ENCODE measurements around the gene SUSD4.

SUSD4 gene

DNA sequence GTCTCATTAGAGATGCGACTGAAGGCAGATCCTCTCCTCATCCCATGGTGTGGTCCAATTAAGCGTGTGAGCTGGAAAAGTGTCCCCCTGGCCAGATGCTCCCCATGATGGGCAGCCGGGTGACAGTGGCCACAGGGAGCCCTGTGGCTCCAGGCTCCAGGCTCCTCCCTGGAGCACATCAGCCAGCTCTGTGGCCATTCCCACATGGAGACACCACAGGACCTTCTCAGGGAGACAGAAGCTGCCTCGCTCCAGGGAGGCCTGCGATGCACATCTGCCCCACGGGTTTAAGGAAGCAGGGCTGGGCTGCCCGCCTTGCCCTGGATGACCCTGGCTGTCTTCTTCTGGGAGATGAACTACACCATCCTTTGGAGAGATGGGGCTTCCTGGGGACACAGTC lies 121.0 kb downstream of the SUSD4 start:
- TF ChIP-seq, protein P1, sequence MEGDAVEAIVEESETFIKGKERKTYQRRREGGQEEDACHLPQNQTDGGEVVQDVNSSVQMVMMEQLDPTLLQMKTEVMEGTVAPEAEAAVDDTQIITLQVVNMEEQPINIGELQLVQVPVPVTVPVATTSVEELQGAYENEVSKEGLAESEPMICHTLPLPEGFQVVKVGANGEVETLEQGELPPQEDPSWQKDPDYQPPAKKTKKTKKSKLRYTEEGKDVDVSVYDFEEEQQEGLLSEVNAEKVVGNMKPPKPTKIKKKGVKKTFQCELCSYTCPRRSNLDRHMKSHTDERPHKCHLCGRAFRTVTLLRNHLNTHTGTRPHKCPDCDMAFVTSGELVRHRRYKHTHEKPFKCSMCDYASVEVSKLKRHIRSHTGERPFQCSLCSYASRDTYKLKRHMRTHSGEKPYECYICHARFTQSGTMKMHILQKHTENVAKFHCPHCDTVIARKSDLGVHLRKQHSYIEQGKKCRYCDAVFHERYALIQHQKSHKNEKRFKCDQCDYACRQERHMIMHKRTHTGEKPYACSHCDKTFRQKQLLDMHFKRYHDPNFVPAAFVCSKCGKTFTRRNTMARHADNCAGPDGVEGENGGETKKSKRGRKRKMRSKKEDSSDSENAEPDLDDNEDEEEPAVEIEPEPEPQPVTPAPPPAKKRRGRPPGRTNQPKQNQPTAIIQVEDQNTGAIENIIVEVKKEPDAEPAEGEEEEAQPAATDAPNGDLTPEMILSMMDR (conservative IDR thresholded peaks at IDR 0.05) = no peak
- no peak overlapping the region for H3K27ac ChIP-seq

- TF ChIP-seq, protein P1 (conservative IDR thresholded peaks at IDR 0.05) = no peak
- no peak overlapping the region for H3K27ac ChIP-seq
Measured at GRCh38 chr1:223242382-223242955, 121.5 kb downstream of the SUSD4 start.

DNA sequence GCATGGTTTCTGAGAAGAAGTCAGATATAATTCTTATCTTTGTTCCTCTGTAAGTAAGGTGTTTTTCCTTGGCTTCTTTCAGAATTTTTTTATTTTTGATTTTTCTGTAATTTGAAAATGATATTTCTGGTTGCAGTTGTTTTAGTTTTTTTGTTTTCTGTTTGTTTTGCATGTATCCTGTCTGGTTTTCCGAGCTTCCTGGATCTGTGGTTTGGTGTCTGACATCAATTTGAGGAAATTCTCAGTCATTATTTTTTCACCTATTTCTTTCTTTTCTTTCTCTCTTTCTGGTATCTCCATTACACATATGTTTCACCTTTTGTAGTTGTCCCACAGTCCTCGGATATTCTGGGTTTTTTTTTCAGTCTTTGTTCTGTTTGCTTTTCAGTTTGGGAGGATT lies 123.9 kb downstream of the SUSD4 start:
- TF ChIP-seq, protein P1 (conservative IDR thresholded peaks at IDR 0.05) = no peak
- H3K27ac ChIP-seq = no peak overlapping the region

GRCh38 chr1:223235091-223235490 lies 128.9 kb downstream of the SUSD4 start:
- H3K27ac ChIP-seq = no peak overlapping the region
- TF ChIP-seq, protein P1 (conservative IDR thresholded peaks at IDR 0.05) = no peak

GRCh38 chr1:223234534-223234933 lies 129.4 kb downstream of the SUSD4 start:
- TF ChIP-seq, protein P1 (conservative IDR thresholded peaks at IDR 0.05) = no peak

GRCh38 chr1:223234170-223234514 lies 129.8 kb downstream of the SUSD4 start:
- no peak overlapping the region for H3K27ac ChIP-seq
- TF ChIP-seq, protein P1 (conservative IDR thresholded peaks at IDR 0.05) = no peak

More at GRCh38 chr1:223234534-223234933, 129.4 kb downstream of the SUSD4 start:
- H3K27ac ChIP-seq = no peak overlapping the region

- H3K27ac ChIP-seq = no peak overlapping the region
- TF ChIP-seq, protein P1 (conservative IDR thresholded peaks at IDR 0.05) = no peak
Measured at GRCh38 chr1:223233410-223234169, 130.4 kb downstream of the SUSD4 start.
